SK-N-SH (cell line): ENCODE results near the gene ACD.

Experiments used
- CHD2 ChIP-seq: fragments of 150-350 bp; IDR thresholded peaks from 2 replicates; pipeline ENCODE4 v1.6.1; 2018; ENCODE audit warnings: low read length; ENCODE audit not compliant: partially characterized antibody
- EZH2phosphoT487 ChIP-seq: fragments of 200-600 bp; sonication (generic); IDR thresholded peaks from 2 replicates; pipeline ENCODE4 v1.6.1; 2017; ENCODE audit warnings: low read depth, mixed run types, mild to moderate bottlenecking, antibody characterized with exemption, moderate library complexity, borderline replicate concordance
- RCOR1 ChIP-seq: fragments of 150-350 bp; IDR thresholded peaks from 2 replicates; pipeline ENCODE4 v1.6.1; 2017; ENCODE audit warnings: antibody characterized with exemption, low read length
- TF ChIP-seq, protein P1 (sequence below): fragments of 200-600 bp; sonication (generic); IDR thresholded peaks from 2 replicates; pipeline ENCODE4 v1.6.1; 2017; ENCODE audit warnings: antibody characterized with exemption, mild to moderate bottlenecking, moderate library complexity
- TF ChIP-seq, protein P2 (sequence below): IDR thresholded peaks from 2 replicates; pipeline ENCODE4 v1.4.0; 2012; ENCODE audit warnings: low read depth

DNA sequence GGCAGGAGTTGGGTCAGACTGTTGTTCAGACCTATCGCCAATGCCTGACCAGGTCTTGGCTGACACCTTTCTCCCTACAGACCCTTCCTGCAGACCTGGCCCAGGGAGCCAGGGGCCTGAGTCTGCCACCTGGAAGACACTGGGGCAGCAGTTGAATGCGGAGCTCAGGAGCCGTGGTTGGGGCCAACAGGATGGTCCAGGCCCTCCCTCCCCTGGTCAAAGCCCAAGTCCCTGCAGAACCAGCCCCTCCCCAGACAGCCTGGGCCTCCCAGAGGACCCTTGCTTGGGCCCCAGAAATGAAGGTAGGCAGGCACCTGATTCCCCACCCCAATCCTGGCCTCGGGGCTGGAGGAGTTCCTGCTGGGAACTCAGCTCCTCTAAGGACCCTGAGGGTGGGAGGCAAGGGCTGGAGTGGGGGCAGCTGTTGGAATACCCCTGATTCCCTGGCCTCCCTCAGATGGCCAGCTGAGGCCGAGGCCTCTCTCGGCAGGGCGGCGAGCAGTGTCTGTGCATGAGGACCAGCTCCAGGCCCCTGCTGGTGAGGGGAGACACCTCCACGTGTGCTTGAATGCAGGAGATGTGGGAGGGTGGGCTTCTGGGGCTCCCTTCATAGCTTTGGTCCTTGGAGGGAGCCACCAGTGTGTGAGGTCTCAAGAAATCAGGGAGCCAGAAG lies 3.6 kb downstream of the ACD start:
- TF ChIP-seq, protein P1, sequence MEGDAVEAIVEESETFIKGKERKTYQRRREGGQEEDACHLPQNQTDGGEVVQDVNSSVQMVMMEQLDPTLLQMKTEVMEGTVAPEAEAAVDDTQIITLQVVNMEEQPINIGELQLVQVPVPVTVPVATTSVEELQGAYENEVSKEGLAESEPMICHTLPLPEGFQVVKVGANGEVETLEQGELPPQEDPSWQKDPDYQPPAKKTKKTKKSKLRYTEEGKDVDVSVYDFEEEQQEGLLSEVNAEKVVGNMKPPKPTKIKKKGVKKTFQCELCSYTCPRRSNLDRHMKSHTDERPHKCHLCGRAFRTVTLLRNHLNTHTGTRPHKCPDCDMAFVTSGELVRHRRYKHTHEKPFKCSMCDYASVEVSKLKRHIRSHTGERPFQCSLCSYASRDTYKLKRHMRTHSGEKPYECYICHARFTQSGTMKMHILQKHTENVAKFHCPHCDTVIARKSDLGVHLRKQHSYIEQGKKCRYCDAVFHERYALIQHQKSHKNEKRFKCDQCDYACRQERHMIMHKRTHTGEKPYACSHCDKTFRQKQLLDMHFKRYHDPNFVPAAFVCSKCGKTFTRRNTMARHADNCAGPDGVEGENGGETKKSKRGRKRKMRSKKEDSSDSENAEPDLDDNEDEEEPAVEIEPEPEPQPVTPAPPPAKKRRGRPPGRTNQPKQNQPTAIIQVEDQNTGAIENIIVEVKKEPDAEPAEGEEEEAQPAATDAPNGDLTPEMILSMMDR, result no peak
- TF ChIP-seq, protein P2, sequence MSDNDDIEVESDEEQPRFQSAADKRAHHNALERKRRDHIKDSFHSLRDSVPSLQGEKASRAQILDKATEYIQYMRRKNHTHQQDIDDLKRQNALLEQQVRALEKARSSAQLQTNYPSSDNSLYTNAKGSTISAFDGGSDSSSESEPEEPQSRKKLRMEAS, result no peak
- no peak for TF ChIP-seq RCOR1
- TF ChIP-seq CHD2, result no peak
- no peak for TF ChIP-seq EZH2phosphoT487
